OCI-LY1 (cell line): ENCODE measurements around the gene SPPL3.
"Not testable (repeated sequence)": the region's sequence is repeated elsewhere in the genome, so short reads cannot be mapped to it uniquely, and the experiment has no call there.

Experiments
- H2AFZ ChIP-seq: fragments of 200-600 bp; sonication (generic), shearing (Covaris generic); 2 replicates; pipeline ENCODE4 v1.6.0; 2014; ENCODE audit warnings: antibody characterized with exemption, mild to moderate bottlenecking, low read length
- H3F3A ChIP-seq: fragments of 200-600 bp; sonication (generic), shearing (Covaris generic); 2 replicates; pipeline ENCODE4 v1.6.0; 2014; ENCODE audit warnings: mild to moderate bottlenecking, antibody characterized with exemption, low read length, moderate library complexity; ENCODE audit not compliant: insufficient read depth
- H3K27ac ChIP-seq: fragments of 200-600 bp; sonication (generic); 2 replicates; pipeline ENCODE4 v1.5.1; 2014; ENCODE audit warnings: low read length, mixed run types, mild to moderate bottlenecking, low read depth; ENCODE audit not compliant: poor library complexity, severe bottlenecking
- H3K27me3 ChIP-seq: fragments of 200-600 bp; sonication (generic); 2 replicates; pipeline ENCODE4 v1.6.0; 2014; ENCODE audit warnings: antibody characterized with exemption, mild to moderate bottlenecking, low read length, moderate library complexity; ENCODE audit not compliant: insufficient read depth
- H3K36me3 ChIP-seq: fragments of 200-600 bp; sonication (generic); 2 replicates; pipeline ENCODE4 v1.6.1; 2014; ENCODE audit warnings: mild to moderate bottlenecking, antibody characterized with exemption, low read length, moderate library complexity, mixed read lengths; ENCODE audit not compliant: insufficient read depth
- H3K4me1 ChIP-seq: fragments of 200-600 bp; sonication (generic); 2 replicates; pipeline ENCODE4 v1.5.1; 2014; ENCODE audit warnings: mild to moderate bottlenecking, low read length, moderate library complexity; ENCODE audit not compliant: insufficient read depth, severe bottlenecking
- H3K4me2 ChIP-seq: fragments of 200-600 bp; sonication (generic), shearing (Covaris generic); 2 replicates; pipeline ENCODE4 v1.6.1; 2014; ENCODE audit warnings: low read length
- H3K4me3 ChIP-seq: fragments of 200-600 bp; sonication (generic); 2 replicates; pipeline ENCODE4 v1.5.1; 2014; ENCODE audit warnings: low read length, low read depth, mild to moderate bottlenecking, mixed read lengths; ENCODE audit not compliant: poor library complexity, severe bottlenecking
- H3K79me2 ChIP-seq: fragments of 200-600 bp; shearing (Covaris generic); 2 replicates; pipeline ENCODE4 v1.6.1; 2016; ENCODE audit warnings: mixed run types, low read length, mixed read lengths; ENCODE audit not compliant: insufficient read depth
- H3K9ac ChIP-seq: fragments of 200-600 bp; sonication (generic), shearing (Covaris generic); 2 replicates; pipeline ENCODE4 v1.6.1; 2014; ENCODE audit warnings: mild to moderate bottlenecking, low read length, mixed read lengths
- H3K9me2 ChIP-seq: fragments of 200-600 bp; sonication (generic), shearing (Covaris generic); 2 replicates; pipeline ENCODE4 v1.6.1; 2014; ENCODE audit warnings: low read depth, mild to moderate bottlenecking, low read length, mixed read lengths
- H3K9me3 ChIP-seq: fragments of 200-600 bp; shearing (Covaris generic); 2 replicates; pipeline ENCODE4 v1.6.1; 2014; ENCODE audit warnings: low read length, mixed read lengths
- H4K20me1 ChIP-seq: fragments of 200-600 bp; sonication (generic), shearing (Covaris generic); 2 replicates; pipeline ENCODE4 v1.6.0; 2016; ENCODE audit warnings: mild to moderate bottlenecking, low read length; ENCODE audit not compliant: insufficient read depth
- EZH2 ChIP-seq: fragments of 200-600 bp; sonication (generic), shearing (Covaris generic); IDR thresholded peaks from 2 replicates; pipeline ENCODE4 v1.8.0; 2017; ENCODE audit warnings: borderline replicate concordance, mixed run types, mild to moderate bottlenecking, antibody characterized with exemption, low read length, moderate library complexity, mixed read lengths
- TF ChIP-seq, protein P1 (sequence below): fragments of 200-600 bp; sonication (generic), shearing (Covaris generic); IDR thresholded peaks from 2 replicates; pipeline ENCODE4 v1.5.1; 2017; ENCODE audit warnings: mild to moderate bottlenecking, antibody characterized with exemption, low read length, moderate library complexity, mixed read lengths

The SPPL3 gene

DNA sequence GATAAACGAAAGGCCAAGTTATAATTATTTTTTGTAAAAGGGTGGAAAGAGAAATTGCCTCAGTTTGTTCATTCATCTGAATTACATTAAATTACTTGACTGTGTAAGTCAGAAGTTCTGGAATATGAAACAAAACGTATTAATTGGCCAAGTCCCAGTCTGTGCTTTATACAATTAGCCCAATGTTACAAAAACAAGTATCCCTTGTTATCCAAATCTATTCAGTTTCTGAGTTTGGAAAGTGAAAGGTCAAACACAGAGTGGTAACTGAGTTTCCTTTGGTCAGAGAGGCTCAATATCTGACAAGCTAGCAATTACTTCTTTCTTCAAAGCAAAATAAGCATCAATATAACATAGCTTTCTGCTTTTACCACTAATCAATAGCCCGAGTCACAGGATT is 62.6 kb downstream of the SPPL3 start:
- Histone ChIP-seq H3K4me1 (no peaks in the 10 kb centered on the region), H3K27me3 (no peaks in the 10 kb centered on the region), H3K9me3 (no peaks in the 10 kb centered on the region), H4K20me1 (no peaks in the 10 kb centered on the region), H3K36me3 (no peaks in the 10 kb centered on the region), H3K4me3 (no peak overlapping the region), H3K9ac (no peak overlapping the region), H3K79me2 (peaks cover 12% of the 10 kb centered on the region), H3F3A (no peaks in the 10 kb centered on the region), H3K27ac (no peak overlapping the region), H2AFZ (no peak overlapping the region), H3K4me2 (no peak overlapping the region), H3K9me2 (no peaks in the 10 kb centered on the region)
- TF ChIP-seq, protein P1, sequence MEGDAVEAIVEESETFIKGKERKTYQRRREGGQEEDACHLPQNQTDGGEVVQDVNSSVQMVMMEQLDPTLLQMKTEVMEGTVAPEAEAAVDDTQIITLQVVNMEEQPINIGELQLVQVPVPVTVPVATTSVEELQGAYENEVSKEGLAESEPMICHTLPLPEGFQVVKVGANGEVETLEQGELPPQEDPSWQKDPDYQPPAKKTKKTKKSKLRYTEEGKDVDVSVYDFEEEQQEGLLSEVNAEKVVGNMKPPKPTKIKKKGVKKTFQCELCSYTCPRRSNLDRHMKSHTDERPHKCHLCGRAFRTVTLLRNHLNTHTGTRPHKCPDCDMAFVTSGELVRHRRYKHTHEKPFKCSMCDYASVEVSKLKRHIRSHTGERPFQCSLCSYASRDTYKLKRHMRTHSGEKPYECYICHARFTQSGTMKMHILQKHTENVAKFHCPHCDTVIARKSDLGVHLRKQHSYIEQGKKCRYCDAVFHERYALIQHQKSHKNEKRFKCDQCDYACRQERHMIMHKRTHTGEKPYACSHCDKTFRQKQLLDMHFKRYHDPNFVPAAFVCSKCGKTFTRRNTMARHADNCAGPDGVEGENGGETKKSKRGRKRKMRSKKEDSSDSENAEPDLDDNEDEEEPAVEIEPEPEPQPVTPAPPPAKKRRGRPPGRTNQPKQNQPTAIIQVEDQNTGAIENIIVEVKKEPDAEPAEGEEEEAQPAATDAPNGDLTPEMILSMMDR = no peak
- TF ChIP-seq EZH2 = no peak

DNA sequence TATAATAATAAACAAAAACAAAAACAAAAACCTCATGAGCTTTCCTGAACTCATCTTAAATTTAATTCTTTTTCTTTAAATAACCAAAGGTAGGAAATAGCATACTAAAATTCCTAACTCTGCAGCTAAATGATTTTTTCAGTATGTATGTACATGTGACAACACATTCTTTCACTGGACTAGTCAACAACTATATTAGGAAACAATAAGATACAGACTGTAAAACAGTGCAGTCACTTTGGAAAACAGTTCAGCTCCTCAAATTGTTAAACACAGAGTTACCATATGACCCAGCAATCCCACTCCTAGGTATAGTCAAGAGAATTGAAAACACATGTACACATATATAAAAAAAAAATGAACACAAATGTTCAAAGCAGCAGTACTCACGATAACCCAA is 64.7 kb downstream of the SPPL3 start:
- Histone ChIP-seq H3K4me2 (no peak overlapping the region), H3K9me2 (no peaks in the 10 kb centered on the region), H3F3A (no peaks in the 10 kb centered on the region), H3K9me3 (no peaks in the 10 kb centered on the region), H3K36me3 (no peaks in the 10 kb centered on the region), H2AFZ (no peak overlapping the region), H3K79me2 (peaks cover 12% of the 10 kb centered on the region), H3K4me1 (peaks cover 20% of the 10 kb centered on the region), H3K27ac (no peak overlapping the region), H3K4me3 (no peak overlapping the region), H3K27me3 (no peaks in the 10 kb centered on the region), H4K20me1 (no peaks in the 10 kb centered on the region), H3K9ac (no peak overlapping the region)
- TF ChIP-seq, protein P1 = no peak
- no peak for TF ChIP-seq EZH2

DNA sequence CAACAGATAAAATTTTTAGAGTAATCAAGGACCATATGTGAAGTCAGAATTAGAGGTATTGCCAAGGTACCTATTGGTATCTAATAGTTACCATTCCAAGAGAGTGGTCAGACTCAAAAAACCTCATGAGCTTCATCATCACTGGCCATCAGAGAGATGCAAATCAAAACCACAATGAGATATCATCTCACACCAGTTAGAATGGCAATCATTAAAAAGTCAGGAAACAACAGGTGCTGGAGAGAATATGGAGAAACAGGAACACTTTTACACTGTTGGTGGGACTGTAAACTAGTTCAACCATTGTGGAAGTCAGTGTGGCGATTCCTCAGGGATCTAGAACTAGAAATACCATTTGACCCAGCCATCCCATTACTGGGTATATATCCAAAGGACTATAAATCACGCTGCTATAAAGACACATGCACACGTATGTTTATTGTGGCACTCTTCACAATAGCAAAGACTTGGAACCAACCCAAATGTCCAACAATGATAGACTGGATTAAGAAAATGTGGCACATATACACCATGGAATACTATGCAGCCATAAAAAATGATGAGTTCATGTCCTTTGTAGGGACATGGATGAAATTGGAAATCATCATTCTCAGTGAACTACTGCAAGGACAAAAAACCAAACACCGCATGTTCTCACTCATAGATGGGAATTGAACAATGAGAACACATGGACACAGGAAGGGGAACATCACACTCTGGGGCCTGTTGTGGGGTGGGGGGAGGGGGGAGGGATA is 65.4 kb downstream of the SPPL3 start:
- H4K20me1 ChIP-seq, H3K36me3 ChIP-seq, H3K9ac ChIP-seq, H3F3A ChIP-seq, H3K4me3 ChIP-seq, H3K4me2 ChIP-seq, H2AFZ ChIP-seq, H3K9me3 ChIP-seq, H3K27ac ChIP-seq, H3K27me3 ChIP-seq, H3K9me2 ChIP-seq, H3K79me2 ChIP-seq: not testable (repeated sequence)
- peaks cover 27% of the 10 kb centered on the region for H3K4me1 ChIP-seq

DNA sequence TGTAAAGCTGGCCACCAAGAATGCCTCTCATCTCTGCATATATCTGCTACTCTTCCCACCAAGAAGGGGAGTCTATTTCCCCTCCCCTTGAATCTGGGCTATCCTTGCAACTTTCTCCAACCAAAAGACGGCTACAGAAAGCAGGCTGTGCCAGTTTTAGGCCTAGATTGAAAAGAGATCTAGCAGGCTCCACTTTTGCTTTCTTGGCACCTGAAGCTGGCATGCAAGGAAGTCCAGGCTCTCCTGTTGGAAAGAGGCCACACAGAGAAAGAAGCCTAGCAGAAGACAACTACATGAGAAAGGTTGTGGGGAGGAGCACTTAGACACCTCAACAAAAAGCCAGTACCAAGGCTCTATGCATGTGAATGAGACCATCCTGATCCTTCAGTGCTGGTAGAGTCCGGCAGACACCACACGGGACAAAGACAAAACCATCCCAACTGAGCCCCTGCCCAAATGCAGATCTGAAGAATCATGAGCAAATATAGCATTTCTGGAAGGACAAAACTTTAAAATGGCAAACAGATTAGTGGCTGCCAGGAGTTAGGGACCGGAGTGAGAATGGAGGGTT is 68.0 kb downstream of the SPPL3 start:
- H3K36me3 ChIP-seq = no peaks in the 10 kb centered on the region
- no peaks in the 10 kb centered on the region for H4K20me1 ChIP-seq
- H3K4me2 ChIP-seq = no peak overlapping the region
- no peak overlapping the region for H3K9ac ChIP-seq
- H3K27ac ChIP-seq = no peak overlapping the region
- H3K4me1 ChIP-seq = peaks cover 35% of the 10 kb centered on the region
- peaks cover 6% of the 10 kb centered on the region; the same call in 1 of the 2 replicates for H3K79me2 ChIP-seq
- H3K9me2 ChIP-seq = no peaks in the 10 kb centered on the region
- H2AFZ ChIP-seq = no peak overlapping the region
- no peaks in the 10 kb centered on the region for H3K9me3 ChIP-seq
- no peak overlapping the region for H3K4me3 ChIP-seq
- H3K27me3 ChIP-seq = no peaks in the 10 kb centered on the region
- H3F3A ChIP-seq = 0 out of 2 replicates have a peak, but pooled peaks cover 3% of the 10 kb centered on the region
- TF ChIP-seq, protein P1 = no peak
- no peak for TF ChIP-seq EZH2
